Vagina (tissue), 2 donors: ENCODE results near the gene P2RX6. TPM values are rescaled to one million over a fixed set of nuclear protein-coding genes. Genes with fewer than 3 reads are reported as not detected.
"Not testable (repeated sequence)": the region's sequence is repeated elsewhere in the genome, so short reads cannot be mapped to it uniquely, and the experiment has no call there.

Experiments used
- DNase-seq, 2 donors: peaks; one replicate each; pipeline ENCODE4 v3.0.0-alpha.2; 2017; ENCODE audit errors: extremely low spot score in 2 of 2
- H3K27ac ChIP-seq: fragments of 200-600 bp; sonication (generic); one replicate; pipeline ENCODE4 v1.5.1; 2019
- H3K27me3 ChIP-seq: fragments of 200-600 bp; sonication (generic); one replicate; pipeline ENCODE4 v1.5.1; 2019
- H3K36me3 ChIP-seq, 2 donors: fragments of 200-600 bp; sonication (generic); one replicate each; pipeline ENCODE4 v1.5.1; 2017 to 2019
- H3K4me1 ChIP-seq: fragments of 200-600 bp; sonication (generic); one replicate; pipeline ENCODE4 v1.5.1; 2019
- H3K4me3 ChIP-seq, 2 donors: fragments of 200-600 bp; sonication (generic); 1 replicate in 1 of 2; 2 replicates in 1 of 2; pipeline ENCODE4 v1.5.1; 2016 to 2019
- H3K9me3 ChIP-seq: fragments of 200-600 bp; sonication (generic); one replicate; pipeline ENCODE4 v1.5.1; 2019
- CTCF ChIP-seq, 3 experiments: fragments of 450-650 bp in 2 of 3; fragments of 200-600 bp in 1 of 3; sonication (generic) in 1 of 3; IDR thresholded peaks; one replicate each; pipeline ENCODE4 v1.5.1; 2017 to 2019; ENCODE audit warnings: antibody characterized with exemption in 3 of 3, mild to moderate bottlenecking in 2 of 3, moderate library complexity in 2 of 3
- POLR2A ChIP-seq, 2 donors: fragments of 450-650 bp; IDR thresholded peaks; one replicate each; pipeline ENCODE4 v1.6.1; 2017; ENCODE audit warnings: antibody characterized with exemption in 2 of 2, mild to moderate bottlenecking in 2 of 2, moderate library complexity in 2 of 2
- POLR2AphosphoS5 ChIP-seq, 2 donors: sonication (generic); formaldehyde crosslinking; IDR thresholded peaks; one replicate each; pipeline ENCODE4 v1.9.0; 2017; ENCODE audit warnings: antibody characterized with exemption in 2 of 2, mild to moderate bottlenecking in 2 of 2, low read depth in 1 of 2; ENCODE audit not compliant: insufficient read depth in 1 of 2
- intact Hi-C: fragments of 100-400 bp; cut with DNase I; formaldehyde crosslinking; loops from one replicate; pipeline ENCODE4 v1.15.1; 2023
- total RNA-seq: library from RNA; depleted of rRNA; stranded (reverse); fragments of >200 nt; gene quantifications from one replicate; pipeline ENCODE4 v1.2.3, GENCODE V29; 2016

P2RX6 gene
- total RNA-seq, 1 donor from 2014 or later = 1.7 TPM

- TF ChIP-seq POLR2AphosphoS5 (IDR thresholded peaks at IDR 0.05; ENCODE audit: insufficient read depth in 1 of 2, low read depth in 1 of 2) (no peak), POLR2A (IDR thresholded peaks at IDR 0.05) (no peak), CTCF (IDR thresholded peaks at IDR 0.05) (no peak)
- DNase-seq = no peak
- no peaks in the 10 kb centered on the region for H3K27me3 ChIP-seq
- H3K4me3 ChIP-seq = no peak overlapping the region
- H3K9me3 ChIP-seq = no peaks in the 10 kb centered on the region
- no peak overlapping the region for H3K27ac ChIP-seq
- peaks cover 37% of the 10 kb centered on the region for H3K4me1 ChIP-seq
- intact Hi-C loops = no loop called here
- H3K36me3 ChIP-seq = peaks cover 0 to 15% of the 10 kb centered on the region in 2 donors
Measured at GRCh38 chr22:21003782-21004181, 11.2 kb upstream of the P2RX6 start.

- intact Hi-C loops, DNase-seq, H3K27me3 ChIP-seq, H3K4me3 ChIP-seq, H3K36me3 ChIP-seq, H3K9me3 ChIP-seq, H3K27ac ChIP-seq: not testable (repeated sequence)
- peaks cover 12% of the 10 kb centered on the region for H3K4me1 ChIP-seq
Measured at GRCh38 chr22:21009208-21009607, 5.8 kb upstream of the P2RX6 start.

- Histone ChIP-seq H3K36me3 (no peaks in the 10 kb centered on the region), H3K4me3 (no peak overlapping the region), H3K9me3 (no peaks in the 10 kb centered on the region), H3K27ac (no peak overlapping the region), H3K27me3 (no peaks in the 10 kb centered on the region), H3K4me1 (peaks cover 19% of the 10 kb centered on the region)
- TF ChIP-seq POLR2AphosphoS5 (IDR thresholded peaks at IDR 0.05; ENCODE audit: insufficient read depth in 1 of 2, low read depth in 1 of 2) = no peak
- TF ChIP-seq CTCF (IDR thresholded peaks at IDR 0.05) = no peak
- TF ChIP-seq POLR2A (IDR thresholded peaks at IDR 0.05) = no peak
- intact Hi-C loops = no loop called here
- no peak for DNase-seq
Measured at GRCh38 chr22:21009638-21010425, 5.1 kb upstream of the P2RX6 start.

- H3K27ac ChIP-seq = no peak overlapping the region
- intact Hi-C loops = no loop called here
- TF ChIP-seq CTCF (IDR thresholded peaks at IDR 0.05) (no peak), POLR2A (IDR thresholded peaks at IDR 0.05) (no peak), POLR2AphosphoS5 (IDR thresholded peaks at IDR 0.05; ENCODE audit: insufficient read depth in 1 of 2, low read depth in 1 of 2) (no peak)
- H3K9me3 ChIP-seq = no peaks in the 10 kb centered on the region
- no peaks in the 10 kb centered on the region for H3K27me3 ChIP-seq
- H3K36me3 ChIP-seq = no peaks in the 10 kb centered on the region
- no peak overlapping the region for H3K4me3 ChIP-seq
- peaks cover 26% of the 10 kb centered on the region for H3K4me1 ChIP-seq
- no peak for DNase-seq
Measured at GRCh38 chr22:21010426-21011113, 4.4 kb upstream of the P2RX6 start.

- Histone ChIP-seq H3K4me3 (no peak overlapping the region), H3K36me3 (no peaks in the 10 kb centered on the region), H3K4me1 (peaks cover 29% of the 10 kb centered on the region), H3K27ac (no peak overlapping the region), H3K9me3 (no peaks in the 10 kb centered on the region), H3K27me3 (no peaks in the 10 kb centered on the region)
- TF ChIP-seq POLR2A (IDR thresholded peaks at IDR 0.05) = no peak
- no peak for TF ChIP-seq CTCF (IDR thresholded peaks at IDR 0.05)
- TF ChIP-seq POLR2AphosphoS5 (IDR thresholded peaks at IDR 0.05; ENCODE audit: insufficient read depth in 1 of 2, low read depth in 1 of 2) = no peak
- DNase-seq = no peak
- intact Hi-C loops = no loop called here
Measured at GRCh38 chr22:21012446-21013407, 2.2 kb upstream of the P2RX6 start.
